Peyer's patch (tissue), 4 donors: ENCODE measurements around the gene BCL7C. TPM values are rescaled to one million over a fixed set of nuclear protein-coding genes. Genes with fewer than 3 reads are reported as not detected.

ENCODE experiments used
- DNase-seq, 3 donors: peaks; one replicate each; pipeline ENCODE4 v3.0.0-alpha.2; 2017 to 2019
- H3K27ac ChIP-seq, 4 donors: fragments of 200-600 bp; sonication (generic); one replicate each; pipeline ENCODE4 v1.5.1; 2016 to 2019
- H3K27me3 ChIP-seq, 2 donors: fragments of 200-600 bp; sonication (generic); one replicate each; pipeline ENCODE4 v1.5.1; 2019
- H3K36me3 ChIP-seq, 3 donors: fragments of 200-600 bp; sonication (generic); one replicate each; pipeline ENCODE4 v1.5.1; 2016 to 2019
- H3K4me1 ChIP-seq, 4 donors: fragments of 200-600 bp; sonication (generic); one replicate each; pipeline ENCODE4 v1.5.1; 2016 to 2019
- H3K4me3 ChIP-seq, 4 donors: fragments of 200-600 bp; sonication (generic); 1 replicate in 3 of 4; 2 replicates in 1 of 4; pipeline ENCODE4 v1.5.1; 2016 to 2019; ENCODE audit warnings: mild to moderate bottlenecking in 1 of 4
- H3K9me3 ChIP-seq, 4 donors: fragments of 200-600 bp; sonication (generic); one replicate each; pipeline ENCODE4 v1.5.1; 2016 to 2019; ENCODE audit warnings: mild to moderate bottlenecking in 1 of 4
- CTCF ChIP-seq, 6 experiments: fragments of 450-650 bp in 4 of 6; fragments of 200-600 bp in 2 of 6; sonication (generic) in 1 of 6; IDR thresholded peaks; one replicate each; pipeline ENCODE4 v1.5.1; 2017 to 2019; ENCODE audit warnings: antibody characterized with exemption in 6 of 6, mild to moderate bottlenecking in 3 of 6, moderate library complexity in 1 of 6
- POLR2A ChIP-seq, 2 donors: fragments of 450-650 bp; IDR thresholded peaks; one replicate each; pipeline ENCODE4 v1.5.1; 2017; ENCODE audit warnings: antibody characterized with exemption in 2 of 2, mild to moderate bottlenecking in 2 of 2, moderate library complexity in 2 of 2
- total RNA-seq, 4 donors: library from RNA; depleted of rRNA; stranded (reverse); fragments of >200 nt; gene quantifications; one replicate each; pipeline ENCODE4 v1.1.0, GENCODE V29; 2016

Gene BCL7C
- total RNA-seq, 4 donors from 2014 or later, result 12.1 to 23.9 (median 17.8) TPM

GRCh38 chr16:30844671-30845449 is 49.0 kb downstream of the BCL7C start:
- peak overlapping the region; percentile 19 to 55 (median 34) for H3K27ac ChIP-seq

GRCh38 chr16:30844346-30844670 is 49.6 kb downstream of the BCL7C start:
- no peak for TF ChIP-seq CTCF (IDR thresholded peaks at IDR 0.05)
- no peak for TF ChIP-seq POLR2A (IDR thresholded peaks at IDR 0.05)

More at GRCh38 chr16:30844671-30845449, 49.0 kb downstream of the BCL7C start:
- DNase-seq, result peak; percentile 64 to 85 (median 81)
- no peaks in the 10 kb centered on the region for H3K9me3 ChIP-seq
- TF ChIP-seq POLR2A (IDR thresholded peaks at IDR 0.05) (no peak), CTCF (IDR thresholded peaks at IDR 0.05) (peak; percentile 65 to 98 (median 92))
- no peaks in the 10 kb centered on the region for H3K27me3 ChIP-seq
- H3K4me1 ChIP-seq, result peaks cover 0 to 6% (median 5%) of the 10 kb centered on the region in 4 donors
- H3K36me3 ChIP-seq, result no peaks in the 10 kb centered on the region
- peak overlapping the region in 2 of 4 donors; percentile 15 for H3K4me3 ChIP-seq

GRCh38 chr16:30843501-30843900 is 50.4 kb downstream of the BCL7C start:
- Histone ChIP-seq H3K36me3 (no peaks in the 10 kb centered on the region), H3K27me3 (no peaks in the 10 kb centered on the region), H3K4me3 (no peak overlapping the region), H3K9me3 (no peaks in the 10 kb centered on the region), H3K4me1 (peaks cover 0 to 13% (median 6%) of the 10 kb centered on the region in 4 donors), H3K27ac (no peak overlapping the region)
- no peak for TF ChIP-seq POLR2A (IDR thresholded peaks at IDR 0.05)
- TF ChIP-seq CTCF (IDR thresholded peaks at IDR 0.05), result no peak
- DNase-seq, result no peak

More at GRCh38 chr16:30844346-30844670, 49.6 kb downstream of the BCL7C start:
- H3K27ac ChIP-seq, result no peak overlapping the region
- no peaks in the 10 kb centered on the region for H3K27me3 ChIP-seq
- H3K4me1 ChIP-seq, result peaks cover 0 to 6% (median 5%) of the 10 kb centered on the region in 4 donors
- H3K36me3 ChIP-seq, result no peaks in the 10 kb centered on the region
- H3K4me3 ChIP-seq, result no peak overlapping the region
- H3K9me3 ChIP-seq, result no peaks in the 10 kb centered on the region
- DNase-seq, result no peak

GRCh38 chr16:30842971-30843370 is 50.9 kb downstream of the BCL7C start:
- DNase-seq, result no peak
- Histone ChIP-seq H3K27me3 (no peaks in the 10 kb centered on the region), H3K4me3 (no peak overlapping the region), H3K27ac (no peak overlapping the region), H3K4me1 (peaks cover 0 to 14% (median 6%) of the 10 kb centered on the region in 4 donors), H3K36me3 (no peaks in the 10 kb centered on the region), H3K9me3 (no peaks in the 10 kb centered on the region)
- TF ChIP-seq CTCF (IDR thresholded peaks at IDR 0.05) (no peak), POLR2A (IDR thresholded peaks at IDR 0.05) (no peak)

GRCh38 chr16:30841332-30841731 is 52.5 kb downstream of the BCL7C start:
- H3K36me3 ChIP-seq, result no peaks in the 10 kb centered on the region
- no peak for DNase-seq
- no peaks in the 10 kb centered on the region for H3K27me3 ChIP-seq
- no peak for TF ChIP-seq POLR2A (IDR thresholded peaks at IDR 0.05)
- TF ChIP-seq CTCF (IDR thresholded peaks at IDR 0.05), result no peak
- H3K9me3 ChIP-seq, result no peaks in the 10 kb centered on the region
- peaks cover 0 to 14% (median 6%) of the 10 kb centered on the region in 4 donors for H3K4me1 ChIP-seq
- no peak overlapping the region for H3K27ac ChIP-seq
- no peak overlapping the region for H3K4me3 ChIP-seq
